ENCODE measurements around the gene WDR12.
"Not testable (repeated sequence)": the region's sequence is repeated elsewhere in the genome, so short reads cannot be mapped to it uniquely, and the experiment has no call there.

WDR12 gene

GRCh38 chr2:202911512-202912341 lies at the start of gene WDR12, which contains the start of gene CARF:
WDR12 (minus strand) TSS chr2:202911673; CDS start chr2:202911476, 197 bp downstream.
CARF (plus strand) TSS chr2:202912275; CDS start chr2:202941903, 29,628 bp downstream.
- peak; percentile 87 for DNase-seq (ENCODE audit: low read depth, low spot score)

DNA sequence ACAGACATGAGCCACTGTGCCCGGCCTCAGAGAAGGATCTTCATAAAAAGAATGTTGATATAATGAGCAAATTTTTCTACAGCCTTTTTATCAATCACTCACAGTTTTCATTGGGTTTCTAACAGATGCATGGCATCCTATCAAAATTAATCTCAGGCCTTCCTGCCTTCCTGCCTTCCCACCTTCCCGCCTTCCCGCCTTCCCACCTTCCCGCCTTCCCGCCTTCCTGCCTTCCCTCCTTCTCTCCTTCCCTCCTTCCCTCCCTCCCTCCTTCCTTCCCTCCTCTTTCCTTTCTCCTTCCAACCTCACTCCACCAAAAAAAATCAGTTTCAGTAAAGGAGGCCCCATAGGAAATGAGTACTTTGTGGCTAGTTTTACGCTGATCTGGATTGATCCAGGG lies 49.1 kb upstream of the WDR12 start:
- no peak for DNase-seq (ENCODE audit: low read depth, low spot score)

DNA sequence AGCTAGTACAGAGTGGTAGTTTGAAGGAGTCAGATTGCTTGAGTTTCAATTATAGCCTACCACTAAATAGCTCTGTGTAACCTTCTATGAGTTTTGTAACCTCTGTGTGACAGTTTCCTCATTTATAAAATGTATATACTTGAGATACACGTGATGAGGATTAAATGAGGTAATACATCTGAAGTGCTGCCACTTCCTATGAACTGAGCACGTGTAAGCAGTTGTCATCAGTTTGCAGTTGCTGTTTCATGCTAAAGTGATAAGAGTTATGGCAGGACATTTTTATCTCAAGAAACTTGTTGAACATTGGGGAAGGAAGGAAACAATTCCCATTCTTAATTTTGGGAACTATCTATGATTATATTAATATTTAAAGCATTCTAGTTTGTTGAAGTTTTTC lies 39.1 kb upstream of the WDR12 start:
- no peak for DNase-seq (ENCODE audit: low read depth, low spot score)

DNA sequence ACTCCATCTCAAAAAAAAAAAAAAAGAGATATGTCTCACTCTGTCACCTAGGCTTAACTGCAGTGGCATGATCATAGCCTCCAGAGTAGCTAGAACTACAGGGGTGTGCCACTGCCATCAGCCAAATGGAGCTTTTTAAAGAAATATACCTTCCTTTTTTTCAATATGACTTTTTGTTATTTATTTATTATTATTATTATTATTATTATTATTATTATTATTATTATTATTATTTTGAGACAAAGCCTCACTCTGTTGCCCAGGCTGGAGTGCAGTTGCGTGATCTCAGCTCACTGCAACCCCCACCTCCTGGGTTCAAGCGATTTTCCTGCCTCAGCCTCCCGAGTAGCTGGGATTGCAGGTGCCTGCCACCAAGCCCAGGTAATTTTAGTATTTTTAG lies 37.9 kb upstream of the WDR12 start:
- DNase-seq (ENCODE audit: low read depth, low spot score): not testable (repeated sequence)

DNA sequence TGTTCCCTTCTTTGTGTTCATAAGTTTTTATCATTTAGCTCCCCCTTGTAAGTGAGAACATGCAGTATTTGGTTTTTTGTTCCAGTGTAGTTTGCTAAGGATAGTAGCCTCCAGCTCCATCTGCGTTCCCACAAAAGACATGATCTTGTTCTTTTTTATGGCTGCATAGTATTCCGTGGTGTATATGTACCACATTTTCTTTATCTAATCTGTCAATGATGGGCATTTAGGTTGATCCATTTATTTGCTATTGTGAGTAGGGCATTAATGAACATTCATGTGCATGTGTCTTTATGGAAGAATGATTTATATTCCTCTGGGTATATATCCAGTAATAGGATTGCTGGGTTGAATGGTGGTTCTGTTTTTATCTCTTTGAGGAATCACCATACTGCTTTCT lies 34.0 kb upstream of the WDR12 start:
- DNase-seq (ENCODE audit: low read depth, low spot score): no peak

- DNase-seq (ENCODE audit: low read depth, low spot score): no peak
Measured at GRCh38 chr2:202944816-202945215, 33.3 kb upstream of the WDR12 start.

GRCh38 chr2:202944408-202944807 lies 32.9 kb upstream of the WDR12 start:
- no peak for DNase-seq (ENCODE audit: low read depth, low spot score)

DNA sequence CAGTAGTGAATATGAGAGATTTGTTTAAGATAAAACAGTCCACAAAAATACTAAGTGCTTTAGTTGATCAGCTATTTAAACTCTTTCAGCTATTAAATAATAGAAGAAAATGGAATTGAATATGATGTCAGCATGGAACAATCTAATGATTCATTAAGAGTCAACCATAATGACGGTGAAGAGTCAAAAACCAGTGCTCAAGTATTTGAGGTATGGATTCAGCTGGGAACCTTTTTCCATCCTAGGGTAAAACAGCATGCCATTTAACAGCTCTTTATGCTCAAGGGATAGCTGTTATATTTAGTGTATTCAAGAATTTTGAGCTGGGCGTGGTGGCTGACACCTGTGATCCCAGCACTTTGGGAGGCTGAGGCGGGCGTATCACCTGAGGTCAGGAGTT lies 30.3 kb upstream of the WDR12 start:
- no peak for DNase-seq (ENCODE audit: low read depth, low spot score)

GRCh38 chr2:202938960-202939359 lies 27.5 kb upstream of the WDR12 start:
- no peak for DNase-seq (ENCODE audit: low read depth, low spot score)

DNA sequence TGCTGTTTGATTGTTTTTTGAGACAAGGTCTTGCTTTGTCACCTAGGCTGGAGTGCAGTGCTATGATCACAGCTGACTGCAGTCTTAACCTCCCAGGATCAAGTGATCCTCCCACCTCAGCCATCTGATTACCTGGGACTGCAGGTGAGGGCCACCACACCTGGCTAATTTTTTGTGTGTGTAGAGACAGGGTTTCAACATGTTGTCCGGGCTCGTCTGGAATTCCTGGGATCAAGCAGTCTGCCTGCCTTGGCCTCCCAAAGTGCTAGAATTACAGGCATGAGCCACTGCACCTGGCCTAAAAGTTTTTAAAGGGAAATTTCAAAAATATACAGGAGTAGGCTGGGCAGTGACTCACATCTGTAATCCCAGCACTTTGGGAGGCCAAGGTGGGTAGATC lies 23.0 kb upstream of the WDR12 start:
- no peak for DNase-seq (ENCODE audit: low read depth, low spot score)

GRCh38 chr2:202933958-202934357 lies 22.5 kb upstream of the WDR12 start:
- no peak for DNase-seq (ENCODE audit: low read depth, low spot score)

DNA sequence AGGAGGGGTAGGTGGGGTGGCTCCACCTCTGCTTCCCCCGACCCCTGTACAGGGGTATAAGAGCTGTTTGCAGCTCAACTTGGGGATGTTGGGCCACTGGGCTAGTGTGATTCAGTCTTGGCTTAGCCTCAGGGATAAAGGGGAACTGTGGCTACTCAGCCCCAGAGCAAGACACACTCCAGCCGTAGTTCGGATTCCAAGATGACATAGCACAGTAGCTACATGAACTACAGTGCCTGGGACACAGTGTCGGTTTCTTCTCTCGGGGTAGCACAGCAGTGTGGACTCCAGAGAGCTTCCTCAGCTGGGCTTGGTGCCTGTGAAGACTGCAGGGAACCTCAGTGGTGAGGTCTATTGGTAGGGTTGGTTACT lies 21.7 kb upstream of the WDR12 start:
- DNase-seq (ENCODE audit: low read depth, low spot score): no peak

DNA sequence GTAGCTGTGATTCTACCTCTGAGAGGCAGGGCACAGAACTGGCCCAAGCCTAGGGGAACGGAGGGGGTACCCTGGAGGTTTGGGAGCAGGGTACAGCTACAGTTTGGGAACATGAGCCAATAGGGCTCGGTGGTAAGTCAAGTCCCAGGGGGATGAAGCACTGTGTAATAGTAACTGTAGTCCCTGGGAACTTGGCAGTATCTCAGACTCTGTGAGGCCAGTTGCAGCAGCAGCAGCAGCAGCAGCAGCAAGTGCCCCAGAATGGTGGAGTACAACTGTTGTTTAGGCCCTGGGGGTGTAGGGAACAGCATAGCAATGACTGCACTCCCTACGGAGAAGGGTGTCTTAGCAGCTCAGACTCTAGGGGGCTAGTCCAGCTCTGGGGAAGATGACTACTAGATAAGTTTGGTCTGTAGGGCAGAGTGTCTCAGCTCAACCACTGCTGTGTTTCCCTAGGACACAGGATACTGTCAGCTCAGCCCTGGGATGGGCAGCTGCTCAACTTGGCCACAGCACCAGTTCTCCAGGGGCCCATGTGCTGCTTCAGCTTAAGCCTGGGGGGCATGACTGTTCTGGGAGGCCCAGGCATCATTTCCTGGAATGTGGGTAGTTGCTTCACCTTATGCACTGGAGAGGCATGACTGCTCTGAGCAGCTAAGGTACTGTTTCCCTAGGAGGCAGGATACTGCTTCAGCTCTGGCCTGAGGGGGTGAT lies 21.1 kb upstream of the WDR12 start:
- DNase-seq (ENCODE audit: low read depth, low spot score): no peak

GRCh38 chr2:202918860-202919259 lies 7.4 kb upstream of the WDR12 start:
- no peak for DNase-seq (ENCODE audit: low read depth, low spot score)

GRCh38 chr2:202912342-202913201 lies 1.1 kb upstream of the WDR12 start:
- DNase-seq (ENCODE audit: low read depth, low spot score): not testable (repeated sequence)

GRCh38 chr2:202911203-202911511 lies 316 bp downstream of the WDR12 start:
- no peak for DNase-seq (ENCODE audit: low read depth, low spot score)

DNA sequence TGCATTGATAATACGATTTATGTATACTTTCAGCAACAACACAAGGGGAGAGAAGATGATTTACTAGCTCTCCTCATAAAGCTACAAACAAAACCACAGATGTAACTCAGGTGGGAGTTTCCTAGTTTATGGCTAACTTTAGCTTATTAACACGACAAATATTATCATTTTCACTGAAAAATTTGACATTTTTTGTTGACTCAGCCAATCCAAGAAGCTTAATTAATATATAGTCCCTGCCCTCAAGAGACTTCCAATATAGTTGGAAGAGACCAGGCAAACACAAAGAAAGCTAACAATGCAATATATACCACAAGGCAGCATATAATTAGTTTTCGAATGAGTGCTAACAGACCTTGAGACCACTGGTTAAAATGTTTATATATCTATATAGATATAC lies 775 bp downstream of the WDR12 start:
- DNase-seq (ENCODE audit: low read depth, low spot score): no peak

- DNase-seq (ENCODE audit: low read depth, low spot score): not testable (repeated sequence)
Measured at GRCh38 chr2:202910250-202910649, 1.2 kb downstream of the WDR12 start.

DNA sequence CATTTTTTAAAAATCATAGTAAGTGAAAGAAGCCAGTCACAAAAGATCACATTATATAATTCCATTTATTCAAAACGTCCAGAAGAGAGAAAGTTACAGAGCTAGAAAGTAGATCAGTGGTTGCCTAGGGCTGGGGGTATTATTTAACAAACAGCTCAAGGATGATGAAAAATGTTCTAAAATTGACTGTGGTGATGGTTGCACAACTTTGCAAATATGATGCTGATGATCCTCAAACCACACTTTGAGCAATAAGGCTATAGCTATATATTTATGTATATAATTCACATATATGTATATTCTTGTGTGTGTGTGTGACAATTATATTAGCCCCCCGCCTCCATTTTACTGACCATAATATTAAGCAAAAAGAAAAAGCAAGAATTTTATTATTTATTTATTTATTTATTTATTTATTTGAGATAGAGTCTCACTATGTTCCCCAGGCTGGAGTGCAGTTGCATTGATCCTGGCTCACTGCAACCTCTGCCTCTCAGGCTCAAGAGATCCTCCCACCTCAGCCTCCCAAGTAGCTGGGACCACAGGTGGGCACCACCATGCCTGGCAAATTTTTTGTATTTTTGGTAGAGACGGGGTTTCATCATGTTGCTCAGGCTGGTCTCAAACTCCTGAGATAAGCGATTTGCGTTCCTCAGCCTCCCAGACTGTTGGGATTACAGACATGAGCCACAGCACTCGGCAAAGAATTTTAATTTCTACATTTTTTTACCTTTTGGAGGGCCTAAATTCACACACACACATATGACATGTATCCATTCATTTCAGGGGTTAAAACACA lies 1.9 kb downstream of the WDR12 start:
- DNase-seq (ENCODE audit: low read depth, low spot score): no peak

DNA sequence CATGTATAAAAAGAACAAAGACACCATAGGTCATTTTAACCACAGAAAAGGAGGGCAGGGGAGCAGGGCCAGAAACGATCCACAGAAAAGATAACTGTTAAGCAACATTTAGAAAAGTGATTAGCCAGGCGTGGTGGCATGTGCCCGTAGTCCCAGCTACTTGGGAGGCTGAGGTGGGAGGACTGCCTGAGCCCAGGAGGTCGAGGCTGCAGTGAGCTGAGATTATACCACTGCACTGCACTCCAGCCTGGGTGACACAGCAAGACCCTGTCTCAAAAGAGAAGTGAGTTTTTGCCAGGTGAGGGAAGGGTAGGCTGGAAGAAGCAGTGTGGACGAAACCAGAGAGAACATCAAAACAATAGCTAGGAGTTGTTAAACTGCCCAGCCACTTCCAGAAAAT lies 3.3 kb downstream of the WDR12 start:
- DNase-seq (ENCODE audit: low read depth, low spot score): no peak

GRCh38 chr2:202905507-202905906 lies 6.0 kb downstream of the WDR12 start:
- DNase-seq (ENCODE audit: low read depth, low spot score): not testable (repeated sequence)

Measured in smooth muscle cell of the brain vasculature (primary cell).